Spleen (tissue), 13 donors: ENCODE results near the gene REV1. TPM values are rescaled to one million over a fixed set of nuclear protein-coding genes. Genes with fewer than 3 reads are reported as not detected.

Source experiments
- DNase-seq: peaks from one replicate; pipeline ENCODE4 v3.0.0-alpha.2; 2020
- H3K27ac ChIP-seq, 8 donors: fragments of 200-600 bp; sonication (generic) in 7 of 8; 1 replicate in 4 of 8; 2 replicates in 4 of 8; pipeline versions ENCODE4 v1.5.0 to v1.8.0; 2016 to 2021; ENCODE audit warnings: inconsistent platforms in 4 of 8, mild to moderate bottlenecking in 4 of 8, moderate library complexity in 1 of 8
- H3K27me3 ChIP-seq, 7 donors: fragments of 200-600 bp; sonication (generic) in 6 of 7; replicated peaks in 1 of 7; 1 replicate in 4 of 7; 2 replicates in 3 of 7; pipeline versions ENCODE4 v1.5.0 to v1.8.0; 2016 to 2021; ENCODE audit warnings: inconsistent platforms in 3 of 7, mild to moderate bottlenecking in 1 of 7
- H3K36me3 ChIP-seq, 6 donors: fragments of 200-600 bp; sonication (generic) in 5 of 6; 1 replicate in 4 of 6; 2 replicates in 2 of 6; pipeline versions ENCODE4 v1.5.0 to v1.8.0; 2016 to 2021; ENCODE audit warnings: inconsistent platforms in 2 of 6
- H3K4me1 ChIP-seq, 6 donors: fragments of 200-600 bp; sonication (generic) in 5 of 6; 1 replicate in 3 of 6; 2 replicates in 3 of 6; pipeline versions ENCODE4 v1.5.0 to v1.8.0; 2016 to 2021; ENCODE audit warnings: inconsistent platforms in 3 of 6
- H3K4me3 ChIP-seq, 8 donors: fragments of 200-600 bp; sonication (generic) in 7 of 8; 1 replicate in 4 of 8; 2 replicates in 4 of 8; pipeline versions ENCODE4 v1.5.0 to v1.8.0; 2016 to 2021; ENCODE audit warnings: inconsistent platforms in 4 of 8, mild to moderate bottlenecking in 4 of 8, moderate library complexity in 2 of 8
- H3K9me3 ChIP-seq, 8 donors: fragments of 200-600 bp; sonication (generic) in 7 of 8; 1 replicate in 4 of 8; 2 replicates in 4 of 8; pipeline versions ENCODE4 v1.5.0 to v1.8.0; 2016 to 2021; ENCODE audit warnings: inconsistent platforms in 4 of 8
- POLR2A ChIP-seq, 3 donors: fragments of 450-650 bp; IDR thresholded peaks; one replicate each; pipeline ENCODE4 v1.5.1; 2017; ENCODE audit warnings: antibody characterized with exemption in 3 of 3, mild to moderate bottlenecking in 1 of 3
- POLR2AphosphoS5 ChIP-seq, 3 donors: sonication (generic); formaldehyde crosslinking; IDR thresholded peaks; one replicate each; pipeline ENCODE4 v1.5.1; 2017; ENCODE audit warnings: antibody characterized with exemption in 3 of 3
- WGBS, 5 donors: extraction: QIAGEN DNeasy Blood & Tissue Kit in 3 of 5; methylation state at CpG; one replicate each; pipeline versions ENCODE4 v1.1.5 to v1.1.7; 2013 to 2018; 5-methylcytosine and 5-hydroxymethylcytosine counted together
- intact Hi-C: fragments of 100-400 bp; cut with DNase I; formaldehyde crosslinking; loops from one replicate; pipeline ENCODE4 v1.15.0; 2023; ENCODE audit warnings: low total_unique reads
- long read RNA-seq, 2 donors: transcript quantifications; one replicate each; lab custom pipeline, GENCODE V29; 2026
- polyA plus RNA-seq, 3 donors: library from polyadenylated mRNA; stranded (reverse); fragments of 200-250 nt; gene quantifications; one replicate each; pipeline ENCODE4 v1.2.1, GENCODE V29; 2013
- total RNA-seq, 7 donors: library from RNA; depleted of rRNA in 3 of 7; stranded (reverse); fragments of >200 nt in 3 of 7; fragmentation: NEBNext Ultra II Directional in 4 of 7; extraction: Animal tissue kit (Norgen Biotek cat#: 25700) in 4 of 7; gene quantifications; one replicate each; pipeline versions ENCODE4 v1.1.0 to v1.2.1, GENCODE V29; 2016 to 2021
- TF ChIP-seq, protein P1 (sequence below), 11 experiments: fragments of 200-600 bp in 7 of 11; fragments of 450-650 bp in 4 of 11; sonication (generic) in 4 of 11; IDR thresholded peaks in 8 of 11; conservative IDR thresholded peaks in 3 of 11; 1 replicate in 7 of 11; 2 replicates in 4 of 11; pipeline versions ENCODE4 v1.4.0 to v1.8.0; 2016 to 2021; ENCODE audit warnings: antibody characterized with exemption in 11 of 11, inconsistent platforms in 4 of 11, mild to moderate bottlenecking in 1 of 11
- donor health status: healthy with polysubstance abuse.
- donor health status: DM: no; HTN: no; CAD: no; lungs with moderate emphysema.
- donor health status: DM: no; HTN: no; CAD: no.
- donor health status: Bipolar disorder and iron deficiency.
- donor health status: healthy.
- donor health status: DM: no; HTN: no; CAD: no.
- donor health status: DM: yes; HTN: yes; CAD: no.

The REV1 gene
- total RNA-seq (10 to 100 TPM; 39.5 to 75.1 (median 53.8) TPM), polyA plus RNA-seq (10 to 100 TPM; 12.0 to 18.1 (median 14.1) TPM)
- long read RNA-seq, donor 1, partial matches to known transcripts: 5 of 7 reads
- long read RNA-seq, donor 1, other reads (novel, unspliced or antisense): 0 of 7 reads
- long read RNA-seq, donor 2, partial matches to known transcripts: 0 of 1 reads
- long read RNA-seq, donor 2, other reads (novel, unspliced or antisense): 0 of 1 reads

DNA sequence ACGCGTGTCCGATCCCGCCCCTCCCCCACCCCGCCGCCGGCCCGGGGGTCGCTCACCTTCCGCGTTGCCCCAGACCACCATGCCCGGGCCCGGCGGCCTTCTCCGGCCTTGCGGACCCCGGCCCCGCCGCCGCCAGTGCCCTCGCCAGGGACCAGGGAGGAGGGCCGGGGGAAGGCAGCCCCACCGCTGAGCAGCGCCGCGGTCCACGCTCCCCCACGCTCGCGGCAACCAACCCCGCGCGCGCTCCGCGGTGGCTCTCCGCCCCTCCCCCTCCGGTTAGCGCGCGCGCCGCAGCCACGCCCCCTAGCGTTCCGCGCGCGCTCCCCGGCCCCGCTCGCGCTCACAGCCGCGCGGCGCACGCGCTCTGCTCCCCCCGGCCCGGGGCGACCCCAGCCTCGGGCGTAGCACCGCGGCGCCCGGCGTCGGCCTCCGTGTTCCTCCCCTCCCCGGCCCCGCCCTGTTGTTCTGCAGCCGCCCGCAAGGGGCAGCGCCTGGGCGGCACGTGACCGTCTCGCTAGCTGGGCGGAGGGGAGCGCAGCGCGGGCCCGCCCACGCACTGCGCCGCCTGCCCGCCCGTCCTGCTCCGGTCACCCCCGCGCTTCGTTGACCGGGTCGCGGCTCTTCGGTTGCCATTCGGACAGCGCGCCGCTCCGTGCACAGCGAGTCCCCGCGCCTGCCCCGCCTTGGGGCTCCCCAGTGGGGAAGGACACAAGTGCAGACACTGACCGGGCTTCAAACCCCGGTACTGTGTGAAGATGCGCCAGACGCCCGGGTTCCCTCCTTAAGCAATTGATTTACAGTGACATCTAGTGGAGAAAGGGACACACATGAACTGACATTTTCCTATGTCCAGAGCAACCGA is at the start of gene REV1:
REV1 (minus strand) TSS at position 257 of the 862 bp plus-strand sequence. CDS start 25,042 bp downstream, outside the sequence.
- H3K4me1 ChIP-seq: peaks cover 15 to 40% (median 34%) of the 10 kb centered on the region in 6 donors
- peak within 1 kb of the TSS; percentile 91 to 99 (median 96) for H3K27ac ChIP-seq
- DNase-seq: peak; percentile 99
- H3K36me3 ChIP-seq: no peaks in the 10 kb centered on the region
- WGBS, 5 donors: 0 to 2% (median 1%) methylated on average over 26 to 113 of the region's 113 CpGs
- peak within 1 kb of the TSS; percentile 74 to 98 (median 90) for H3K4me3 ChIP-seq
- TF ChIP-seq, protein P1, sequence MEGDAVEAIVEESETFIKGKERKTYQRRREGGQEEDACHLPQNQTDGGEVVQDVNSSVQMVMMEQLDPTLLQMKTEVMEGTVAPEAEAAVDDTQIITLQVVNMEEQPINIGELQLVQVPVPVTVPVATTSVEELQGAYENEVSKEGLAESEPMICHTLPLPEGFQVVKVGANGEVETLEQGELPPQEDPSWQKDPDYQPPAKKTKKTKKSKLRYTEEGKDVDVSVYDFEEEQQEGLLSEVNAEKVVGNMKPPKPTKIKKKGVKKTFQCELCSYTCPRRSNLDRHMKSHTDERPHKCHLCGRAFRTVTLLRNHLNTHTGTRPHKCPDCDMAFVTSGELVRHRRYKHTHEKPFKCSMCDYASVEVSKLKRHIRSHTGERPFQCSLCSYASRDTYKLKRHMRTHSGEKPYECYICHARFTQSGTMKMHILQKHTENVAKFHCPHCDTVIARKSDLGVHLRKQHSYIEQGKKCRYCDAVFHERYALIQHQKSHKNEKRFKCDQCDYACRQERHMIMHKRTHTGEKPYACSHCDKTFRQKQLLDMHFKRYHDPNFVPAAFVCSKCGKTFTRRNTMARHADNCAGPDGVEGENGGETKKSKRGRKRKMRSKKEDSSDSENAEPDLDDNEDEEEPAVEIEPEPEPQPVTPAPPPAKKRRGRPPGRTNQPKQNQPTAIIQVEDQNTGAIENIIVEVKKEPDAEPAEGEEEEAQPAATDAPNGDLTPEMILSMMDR (IDR thresholded peaks at IDR 0.05 in 8 of 11, conservative IDR thresholded peaks at IDR 0.05 in 3 of 11): peak; percentile 66 to 94 (median 85)
- TF ChIP-seq POLR2A (IDR thresholded peaks at IDR 0.05): no peak
- peak; percentile 80 to 87 (median 84) for TF ChIP-seq POLR2AphosphoS5 (IDR thresholded peaks at IDR 0.05)
- intact Hi-C loops: no loop called here
- no peaks in the 10 kb centered on the region for H3K9me3 ChIP-seq
- H3K27me3 ChIP-seq: no peaks in the 10 kb centered on the region

DNA sequence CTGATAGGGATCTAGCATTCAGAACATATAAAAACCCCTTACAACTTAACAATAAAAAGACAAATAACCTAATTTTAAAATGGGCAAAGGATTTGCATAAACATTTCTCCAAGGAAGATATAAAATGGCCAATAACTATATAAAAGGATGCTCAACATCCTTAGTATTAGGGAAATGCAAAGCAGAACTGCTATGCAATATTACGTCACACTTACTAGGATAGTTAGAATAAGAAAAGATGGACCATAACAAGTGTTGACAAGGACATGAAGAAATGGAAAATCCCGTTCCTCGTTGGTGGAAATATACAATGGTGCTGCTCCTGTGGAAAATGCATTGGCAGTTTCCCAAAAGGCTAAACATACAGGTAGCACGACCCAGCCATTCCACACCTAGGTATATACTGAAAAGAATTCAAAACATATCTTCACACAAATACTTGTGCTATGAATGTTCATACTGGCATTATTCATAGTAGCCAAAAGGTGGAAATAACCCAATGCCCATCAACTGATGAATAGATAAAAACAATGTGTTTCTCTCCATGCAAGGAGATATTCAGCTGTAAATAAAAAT is 48.2 kb upstream of the REV1 start:
- Histone ChIP-seq H3K4me3 (no peak overlapping the region), H3K27ac (no peak overlapping the region), H3K27me3 (peaks cover 0 to 5% (median 0%) of the 10 kb centered on the region in 7 donors), H3K36me3 (no peaks in the 10 kb centered on the region), H3K4me1 (no peaks in the 10 kb centered on the region), H3K9me3 (peaks cover 0 to 15% (median 0%) of the 10 kb centered on the region in 8 donors)
- 86 to 96% (median 91%) methylated on average over 4 of the region's 4 CpGs for WGBS, 5 donors
- intact Hi-C loops: no loop called here
- DNase-seq: no peak
- TF ChIP-seq POLR2AphosphoS5 (IDR thresholded peaks at IDR 0.05) (no peak), POLR2A (IDR thresholded peaks at IDR 0.05) (no peak)
- TF ChIP-seq, protein P1 (IDR thresholded peaks at IDR 0.05 in 8 of 11, conservative IDR thresholded peaks at IDR 0.05 in 3 of 11): no peak

GRCh38 chr2:99524056-99524455 is 34.2 kb upstream of the REV1 start:
- 85 to 98% (median 92%) methylated on average over 2 of the region's 2 CpGs for WGBS, 5 donors
- H3K9me3 ChIP-seq: no peaks in the 10 kb centered on the region
- H3K4me3 ChIP-seq: no peak overlapping the region
- no peaks in the 10 kb centered on the region for H3K4me1 ChIP-seq
- intact Hi-C loops: no loop called here
- TF ChIP-seq, protein P1 (IDR thresholded peaks at IDR 0.05 in 8 of 11, conservative IDR thresholded peaks at IDR 0.05 in 3 of 11): no peak
- TF ChIP-seq POLR2A (IDR thresholded peaks at IDR 0.05) (no peak), POLR2AphosphoS5 (IDR thresholded peaks at IDR 0.05) (no peak)
- H3K27ac ChIP-seq: no peak overlapping the region
- peaks cover 0 to 5% (median 0%) of the 10 kb centered on the region in 7 donors for H3K27me3 ChIP-seq
- DNase-seq: no peak
- H3K36me3 ChIP-seq: no peaks in the 10 kb centered on the region
